ENCODE measurements around the gene ARL6IP6.
"Not testable (repeated sequence)": the region's sequence is repeated elsewhere in the genome, so short reads cannot be mapped to it uniquely, and the experiment has no call there.

Gene ARL6IP6

DNA sequence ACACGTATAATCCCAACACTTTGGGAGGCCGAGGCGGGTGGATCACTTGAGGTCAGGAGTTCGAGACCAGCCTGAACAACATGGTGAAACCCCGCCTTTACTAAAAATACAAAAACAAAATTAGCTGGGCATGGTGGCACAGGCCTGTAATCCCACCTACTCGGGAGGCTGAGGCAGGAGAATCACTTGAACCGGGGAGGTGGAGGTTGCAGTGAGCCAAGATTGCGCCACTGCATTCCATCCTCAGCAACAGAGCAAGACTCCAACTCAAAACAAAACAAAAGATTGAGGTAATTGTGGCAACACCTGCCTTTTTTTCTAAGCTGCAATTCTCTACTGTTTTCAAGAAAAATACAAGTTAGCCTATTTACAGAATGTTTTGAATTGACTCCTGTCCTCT is 4.2 kb downstream of the ARL6IP6 start:
- DNase-seq (ENCODE audit: low read depth, low spot score): not testable (repeated sequence)

DNA sequence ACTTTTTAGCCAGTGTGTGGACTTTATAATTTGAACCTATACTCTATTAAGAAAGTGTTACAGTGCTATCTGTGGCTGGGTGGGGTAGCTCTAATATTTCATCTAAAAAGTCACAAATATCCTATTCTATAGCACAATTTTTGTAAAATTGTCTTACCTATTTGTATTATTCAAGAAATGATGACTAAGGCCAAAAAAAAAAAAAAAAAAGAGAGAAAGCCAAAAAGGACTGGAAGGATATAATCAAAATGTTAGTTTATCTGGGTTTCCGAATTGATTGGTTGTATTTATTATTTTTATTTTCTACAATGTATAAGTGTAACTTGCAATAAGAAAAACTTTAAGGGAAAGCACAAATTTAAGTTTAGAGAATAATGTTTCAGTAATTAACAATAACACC is 5.5 kb downstream of the ARL6IP6 start:
- no peak for DNase-seq (ENCODE audit: low read depth, low spot score)

DNA sequence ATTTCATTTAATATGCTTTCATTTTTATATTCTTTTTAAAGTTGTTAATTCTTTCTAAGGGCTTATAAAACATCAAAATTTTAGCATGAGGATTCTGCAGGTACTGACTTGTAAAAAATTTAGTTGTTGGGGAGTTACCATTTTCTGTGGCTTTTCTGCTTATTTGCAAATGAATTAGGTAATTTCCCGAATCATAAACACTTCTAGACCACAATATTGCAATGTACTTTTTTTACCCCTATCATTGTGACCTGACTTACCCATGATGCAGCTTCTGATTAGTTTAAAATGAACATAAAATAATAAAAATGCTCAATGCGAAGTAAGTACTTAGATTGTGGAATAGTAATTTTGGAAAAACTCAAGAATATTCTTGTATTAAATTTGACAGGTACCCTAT is 11.4 kb downstream of the ARL6IP6 start:
- DNase-seq (ENCODE audit: low read depth, low spot score): no peak

DNA sequence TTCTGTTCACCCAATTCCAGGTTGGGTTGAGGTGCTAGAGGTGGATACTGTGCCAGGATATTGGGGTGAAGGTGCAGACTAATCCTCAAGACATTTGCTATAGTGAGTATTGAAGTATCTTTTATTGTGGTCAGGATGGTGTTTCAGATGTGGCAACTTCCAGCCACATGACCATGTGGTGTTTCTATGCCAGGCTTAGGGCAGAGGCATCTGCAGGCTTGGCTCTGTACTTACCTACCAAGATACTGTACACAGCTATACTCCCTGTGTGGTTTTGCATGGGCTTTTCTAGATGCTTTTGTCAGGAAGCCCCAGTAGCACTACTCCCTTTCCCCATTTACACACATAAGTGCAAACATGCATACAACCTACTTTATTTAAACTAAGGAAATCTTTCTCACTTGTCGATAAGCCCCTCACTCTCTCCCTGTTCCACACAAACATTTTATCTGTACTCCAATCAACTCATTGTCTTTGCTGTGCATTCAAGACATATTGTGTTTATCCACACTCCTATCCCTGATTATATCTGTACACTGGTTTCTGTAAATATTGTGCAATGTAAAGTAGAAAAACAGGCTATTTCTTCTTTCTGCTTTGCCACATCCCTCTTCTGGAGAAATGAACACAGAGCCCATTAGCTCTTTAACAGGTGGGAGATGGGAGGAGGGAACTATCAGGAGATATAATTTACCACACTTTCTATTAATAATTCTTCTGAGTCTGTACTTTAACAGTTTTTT is 12.3 kb downstream of the ARL6IP6 start:
- no peak for DNase-seq (ENCODE audit: low read depth, low spot score)

DNA sequence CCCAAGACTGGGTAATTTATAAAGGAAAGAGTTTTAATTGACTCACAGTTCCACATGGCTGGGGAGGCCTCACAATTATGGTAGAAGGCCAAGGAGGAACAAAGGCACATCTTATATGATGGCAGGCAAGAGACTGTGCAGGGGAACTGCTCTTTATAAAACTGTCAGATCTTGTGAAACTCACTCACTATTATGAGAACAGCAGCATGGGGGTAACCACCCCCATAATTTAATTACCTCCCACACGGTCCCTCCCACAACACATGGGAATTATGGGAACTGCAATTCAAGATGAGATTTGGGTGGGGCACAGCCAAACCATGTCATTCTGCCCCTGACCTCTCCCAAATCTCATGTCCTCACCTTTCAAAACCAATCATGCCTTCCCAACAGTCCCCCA is 19.1 kb downstream of the ARL6IP6 start:
- not testable (repeated sequence) for DNase-seq (ENCODE audit: low read depth, low spot score)

DNA sequence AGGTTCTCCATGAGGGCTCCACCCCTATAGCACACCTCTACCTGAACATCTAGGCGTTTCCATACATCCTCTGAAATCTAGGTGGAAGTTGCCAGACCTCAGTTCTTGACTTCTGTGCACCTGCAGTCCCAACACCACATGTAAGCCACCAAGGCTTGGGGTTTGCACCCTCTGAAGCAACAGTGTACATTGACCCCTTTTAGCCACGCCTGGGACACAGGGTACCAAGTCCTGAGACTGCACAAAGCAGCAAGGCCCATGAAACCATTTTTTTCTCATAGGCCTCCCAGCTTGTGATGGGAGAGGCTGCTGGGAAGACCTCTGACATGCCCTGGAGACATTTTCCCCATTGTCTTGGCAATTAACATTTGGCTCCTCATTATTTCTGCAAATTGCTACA is 20.0 kb downstream of the ARL6IP6 start:
- DNase-seq (ENCODE audit: low read depth, low spot score): no peak

DNA sequence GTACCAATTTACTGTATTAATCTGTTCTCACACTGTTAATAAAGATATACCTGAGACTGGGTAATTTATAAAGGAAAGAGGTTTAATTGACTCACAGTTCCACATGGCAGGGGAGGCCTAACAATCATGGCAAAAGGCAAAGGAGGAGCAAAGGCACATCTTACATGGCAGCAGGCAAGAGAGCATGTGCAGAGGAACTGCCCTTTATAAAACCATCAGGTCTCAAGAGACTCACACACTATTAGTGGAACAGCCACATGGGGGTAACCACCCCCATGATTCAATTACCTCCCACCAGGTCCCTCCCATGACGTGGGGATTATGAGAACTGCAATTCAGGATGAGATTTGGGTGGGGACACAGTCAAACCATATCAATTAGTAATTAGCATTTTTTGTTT is 21.3 kb downstream of the ARL6IP6 start:
- not testable (repeated sequence) for DNase-seq (ENCODE audit: low read depth, low spot score)

DNA sequence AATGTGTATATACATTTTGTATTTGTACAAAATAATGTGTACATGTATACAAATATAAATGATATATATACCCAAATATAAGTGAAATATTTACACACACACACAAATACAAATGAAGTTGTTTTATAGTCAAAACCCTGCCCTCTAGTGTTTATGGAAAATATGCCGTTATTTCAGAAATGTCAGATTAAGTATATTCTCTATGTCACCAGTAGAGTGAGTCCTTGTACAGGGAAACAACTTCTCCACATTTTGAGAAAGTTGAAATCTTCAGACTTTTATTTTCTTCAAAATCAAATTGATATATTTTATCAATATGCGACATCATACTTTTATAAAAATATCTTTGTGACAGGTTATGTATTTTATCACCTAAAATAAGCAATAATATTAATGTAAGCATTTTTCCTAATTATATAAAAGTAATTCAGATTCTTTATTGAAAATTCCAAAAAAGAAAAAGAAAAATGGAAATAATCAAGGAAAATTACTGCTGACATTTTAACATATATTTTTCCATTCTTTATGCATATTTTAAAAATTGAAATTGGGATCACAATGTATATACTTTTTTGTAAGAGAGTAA is 22.4 kb downstream of the ARL6IP6 start:
- DNase-seq (ENCODE audit: low read depth, low spot score): no peak

DNA sequence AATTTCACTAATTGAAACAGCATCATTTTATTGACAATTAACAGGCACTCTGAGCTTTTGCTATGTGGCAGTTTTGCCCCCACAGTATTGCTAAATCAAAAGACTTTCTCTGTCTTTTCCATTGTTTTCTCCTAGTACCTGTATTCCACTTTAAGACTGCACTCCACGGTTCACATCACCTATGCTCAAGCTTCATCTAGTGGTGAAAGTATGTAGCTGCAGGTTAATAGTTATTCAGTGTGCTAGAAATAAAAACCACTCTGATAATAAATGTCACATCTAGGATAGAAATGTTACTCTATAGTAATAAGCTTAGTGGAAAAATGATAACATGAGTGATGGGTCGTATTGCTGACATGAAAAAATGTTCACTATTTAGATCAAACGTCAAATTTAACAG is 24.6 kb downstream of the ARL6IP6 start:
- no peak for DNase-seq (ENCODE audit: low read depth, low spot score)

DNA sequence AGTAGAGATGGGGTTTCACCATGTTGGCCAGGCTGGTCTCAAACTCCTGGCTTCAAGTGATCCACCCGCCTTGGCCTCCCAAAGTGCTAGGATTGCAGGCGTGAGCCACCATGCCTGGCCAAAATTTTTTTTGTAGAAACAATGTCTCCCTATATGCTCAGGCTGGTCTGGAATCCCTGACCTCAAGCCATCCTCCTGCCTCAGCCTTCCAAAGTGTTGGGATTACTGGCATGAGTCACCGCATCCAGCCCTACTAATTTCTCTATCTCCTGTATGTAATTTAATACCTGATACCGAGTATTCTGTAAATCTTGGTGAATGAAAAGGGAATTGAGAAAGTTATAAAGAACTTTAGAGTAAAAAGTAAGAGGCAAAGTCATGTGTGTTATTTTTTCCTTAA is 29.3 kb downstream of the ARL6IP6 start:
- not testable (repeated sequence) for DNase-seq (ENCODE audit: low read depth, low spot score)

DNA sequence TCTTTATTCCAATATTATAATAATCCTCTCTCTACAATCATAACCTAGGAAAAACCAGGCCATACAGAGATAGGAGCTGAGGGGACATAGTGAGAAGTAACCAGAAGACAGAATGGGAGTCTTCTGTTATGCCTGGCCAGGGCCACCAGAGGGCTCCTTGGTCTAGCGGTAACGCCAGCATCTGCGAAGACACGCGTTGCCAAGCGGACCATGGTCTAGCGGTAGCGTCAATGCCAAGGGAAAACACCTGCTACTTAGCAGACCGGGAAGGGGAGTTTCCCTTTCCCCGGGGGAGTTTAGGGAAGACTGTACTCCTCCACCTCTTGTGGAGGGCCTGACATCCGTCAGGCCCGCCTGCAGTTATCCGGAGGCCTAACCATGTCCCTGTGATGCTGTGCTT is 36.6 kb downstream of the ARL6IP6 start:
- DNase-seq (ENCODE audit: low read depth, low spot score): peak; percentile 17

DNA sequence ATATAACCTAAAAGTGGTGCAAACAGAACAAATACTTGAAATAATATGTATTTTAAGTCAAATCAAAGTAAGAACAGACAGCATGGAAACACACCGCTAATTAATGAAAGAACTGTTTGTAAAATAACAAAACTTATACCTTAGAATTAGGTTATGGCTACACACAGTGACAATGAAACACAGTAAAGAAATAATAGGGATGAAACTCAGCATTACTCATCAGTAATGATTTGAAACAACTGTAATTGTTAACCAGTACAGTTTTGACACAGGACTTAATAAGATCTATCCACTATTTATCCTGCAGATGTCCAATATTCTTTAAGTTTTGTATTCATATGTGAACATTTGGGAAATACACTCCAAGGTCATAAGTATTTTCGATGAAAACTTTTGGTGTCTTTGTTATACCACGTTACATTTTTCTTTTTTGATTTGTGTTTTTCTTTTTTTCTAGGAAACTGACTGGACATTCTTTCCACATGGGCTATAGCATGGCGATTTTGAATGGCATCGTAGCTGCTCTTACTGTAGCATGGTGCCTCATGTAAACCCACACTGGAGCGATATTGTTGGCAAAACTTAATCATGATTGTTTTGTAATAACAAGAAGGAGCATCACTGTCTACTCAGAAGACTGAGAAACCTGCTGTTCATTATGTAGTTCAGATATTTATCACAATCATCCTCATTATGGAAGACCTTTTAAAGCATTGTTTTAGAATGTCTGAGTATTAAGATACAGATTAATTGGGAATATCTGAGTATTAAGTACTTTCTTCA is 41.1 kb downstream of the ARL6IP6 start:
- no peak for DNase-seq (ENCODE audit: low read depth, low spot score)

DNA sequence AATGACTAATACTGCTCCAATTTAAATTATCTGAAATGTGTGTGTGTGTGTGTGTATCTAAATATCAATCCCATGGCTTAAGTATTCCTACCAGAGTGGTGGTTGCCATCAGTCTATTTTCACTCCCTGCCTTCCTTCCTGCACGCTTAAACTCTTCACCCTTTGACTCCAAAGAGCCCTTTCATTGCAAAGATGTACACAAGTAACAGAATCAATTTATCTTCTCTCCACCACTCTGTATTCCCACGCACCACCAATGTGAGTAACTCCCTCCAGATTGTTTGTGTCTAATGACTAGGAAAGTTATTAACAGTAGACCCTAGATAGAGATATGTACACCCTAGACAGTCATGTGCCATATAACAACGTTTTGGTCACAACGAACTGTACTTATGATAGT is 42.8 kb downstream of the ARL6IP6 start:
- DNase-seq (ENCODE audit: low read depth, low spot score): no peak

DNA sequence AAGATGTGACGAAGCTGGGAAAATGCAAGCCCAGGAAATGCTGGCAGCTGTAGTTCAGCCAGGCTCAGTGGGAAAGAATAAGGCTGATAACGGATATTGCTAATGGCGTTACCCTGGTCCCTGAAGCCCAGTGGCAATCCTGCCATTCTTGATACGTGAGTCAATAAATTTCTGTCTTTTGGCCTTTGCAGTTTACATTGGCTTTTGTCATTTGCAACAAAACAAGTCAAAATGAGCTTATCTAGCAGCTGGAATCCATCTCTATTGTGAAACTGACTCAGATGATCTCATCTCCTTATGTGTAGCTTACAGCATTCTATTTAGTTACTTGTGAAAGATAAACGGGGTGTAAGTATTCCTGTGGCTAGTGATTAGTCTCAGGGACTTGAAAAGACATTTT is 43.8 kb downstream of the ARL6IP6 start:
- DNase-seq (ENCODE audit: low read depth, low spot score): no peak

DNA sequence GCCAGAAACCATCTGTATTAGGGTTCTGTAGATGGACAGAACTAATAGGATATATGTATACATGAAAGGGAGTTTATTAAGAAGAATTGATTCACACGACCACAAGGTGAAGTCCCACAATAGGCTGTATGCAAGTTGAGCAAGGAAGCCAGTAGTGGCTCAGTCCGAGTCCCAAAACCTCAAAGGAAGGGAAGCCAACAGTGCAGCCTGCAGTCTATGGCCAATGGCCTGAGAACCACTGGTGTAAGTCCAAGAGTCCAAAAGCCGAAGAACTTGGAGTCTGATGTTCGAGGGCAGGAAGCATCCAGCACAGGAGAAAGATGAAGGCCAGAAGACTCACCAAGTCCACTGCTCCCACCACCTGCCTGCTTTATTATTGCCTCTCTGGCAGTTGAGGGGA is 44.8 kb downstream of the ARL6IP6 start:
- not testable (repeated sequence) for DNase-seq (ENCODE audit: low read depth, low spot score)

DNA sequence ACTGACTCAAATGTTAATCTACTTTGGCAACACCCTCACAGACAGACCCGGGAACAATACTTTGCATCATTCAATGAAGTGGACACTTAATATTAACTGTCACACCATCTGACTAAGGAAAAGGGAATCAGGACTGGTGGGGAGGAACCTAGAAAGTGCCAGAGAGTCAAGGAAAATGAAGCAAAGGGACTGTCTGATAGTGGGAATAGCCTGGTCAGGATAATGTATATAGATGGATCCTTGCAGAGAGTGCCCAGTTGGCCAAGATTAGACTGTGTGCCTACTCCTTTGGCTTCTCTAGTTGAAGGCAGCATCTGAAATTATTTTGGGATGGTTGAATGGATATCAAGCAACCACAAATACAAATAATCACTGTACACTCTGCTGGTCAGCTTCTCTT is 45.2 kb downstream of the ARL6IP6 start:
- DNase-seq (ENCODE audit: low read depth, low spot score): no peak

DNA sequence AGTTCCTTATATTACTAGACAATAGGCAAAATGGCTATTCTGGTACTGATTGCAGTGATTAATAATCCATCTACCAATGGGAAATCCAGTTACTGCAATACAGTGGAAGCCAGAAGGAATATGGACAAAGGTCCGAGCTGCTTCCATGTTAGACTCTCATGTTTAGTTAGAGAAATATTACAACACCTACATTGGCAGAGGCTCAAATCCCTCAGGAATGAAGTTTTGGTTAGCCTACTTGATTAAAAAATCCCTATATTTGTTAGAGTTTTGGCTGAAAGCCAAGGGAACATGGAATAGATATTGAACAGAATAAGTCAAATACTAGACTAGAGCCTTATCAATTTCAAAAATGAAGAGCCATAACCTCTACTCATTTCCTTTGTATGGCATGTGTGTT is 48.5 kb downstream of the ARL6IP6 start:
- DNase-seq (ENCODE audit: low read depth, low spot score): no peak

DNA sequence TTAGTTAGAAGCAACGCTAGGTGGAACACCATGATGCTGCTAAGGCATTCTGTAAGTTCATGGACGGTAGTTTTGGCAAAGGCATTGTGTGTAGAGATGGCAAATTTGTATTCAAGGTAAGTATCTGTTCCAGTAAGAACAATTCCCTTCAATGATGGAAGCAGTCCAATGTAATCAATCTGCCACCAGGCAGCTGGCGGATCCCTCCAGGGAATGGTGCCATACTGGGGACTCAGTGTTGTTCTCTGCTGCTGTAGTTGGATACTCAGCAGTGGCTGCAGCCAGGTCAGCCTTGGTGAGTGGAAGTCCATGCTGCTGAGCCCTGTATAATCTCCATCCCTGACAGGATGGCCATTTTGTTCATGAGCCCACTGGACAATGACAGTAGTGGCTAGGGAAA is 62.8 kb downstream of the ARL6IP6 start:
- no peak for DNase-seq (ENCODE audit: low read depth, low spot score)

DNA sequence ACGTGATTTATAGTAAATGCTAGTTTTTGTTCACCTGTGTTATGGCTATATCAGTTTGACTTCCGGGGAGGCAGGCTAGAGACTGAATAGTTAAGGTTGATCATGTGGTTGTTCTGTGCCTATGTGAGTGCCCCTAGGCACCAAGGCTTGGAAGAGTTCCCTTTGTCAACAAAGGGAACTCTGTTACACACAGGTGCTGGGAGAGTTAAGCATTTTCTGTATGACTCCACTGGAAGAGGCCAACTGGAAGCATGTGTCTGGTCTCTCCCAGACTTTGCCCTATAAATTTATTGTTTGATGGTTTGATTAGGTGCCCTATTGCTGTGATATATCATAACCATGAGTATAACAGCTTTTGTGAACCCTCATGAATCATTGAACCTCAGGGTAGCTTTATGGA is 63.8 kb downstream of the ARL6IP6 start:
- no peak for DNase-seq (ENCODE audit: low read depth, low spot score)

DNA sequence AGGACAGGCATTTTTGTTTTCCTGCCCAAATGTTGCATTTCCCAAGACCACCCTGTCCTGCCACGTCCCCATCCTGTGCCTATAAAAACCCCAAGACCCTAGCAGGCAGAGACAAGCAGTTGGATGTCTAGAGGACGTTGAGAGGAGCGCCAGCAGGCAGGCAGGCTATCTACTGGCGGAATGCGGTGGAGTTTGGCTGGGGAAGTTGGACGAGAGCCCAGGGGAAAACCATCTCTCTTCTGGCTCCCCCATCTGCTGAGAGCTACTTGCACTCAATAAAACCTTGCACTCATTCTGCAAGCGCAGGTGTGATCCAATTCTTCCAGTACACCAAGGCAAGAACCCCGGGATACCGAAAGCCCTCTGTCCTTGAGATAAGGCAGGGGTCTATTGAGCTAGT is 72.5 kb downstream of the ARL6IP6 start:
- DNase-seq (ENCODE audit: low read depth, low spot score): no peak

DNA sequence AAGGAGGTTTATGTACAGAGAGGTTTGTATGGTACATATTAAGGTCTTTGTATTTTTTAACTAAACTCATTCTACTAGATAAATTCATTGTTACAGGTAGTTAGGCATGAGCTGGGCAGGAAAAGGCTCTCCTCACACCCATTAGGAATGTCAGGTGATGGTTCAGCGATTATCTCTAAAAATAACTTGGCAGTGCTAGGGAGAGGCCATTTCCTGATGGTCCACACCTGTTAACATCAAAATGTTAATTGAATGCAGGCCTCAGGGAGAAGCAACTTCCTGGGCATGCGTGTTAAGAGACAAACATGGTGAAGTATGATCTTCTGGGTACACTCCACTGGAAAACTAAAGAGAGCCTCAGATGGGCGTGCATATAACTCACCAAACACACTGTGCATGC is 73.6 kb downstream of the ARL6IP6 start:
- no peak for DNase-seq (ENCODE audit: low read depth, low spot score)

DNA sequence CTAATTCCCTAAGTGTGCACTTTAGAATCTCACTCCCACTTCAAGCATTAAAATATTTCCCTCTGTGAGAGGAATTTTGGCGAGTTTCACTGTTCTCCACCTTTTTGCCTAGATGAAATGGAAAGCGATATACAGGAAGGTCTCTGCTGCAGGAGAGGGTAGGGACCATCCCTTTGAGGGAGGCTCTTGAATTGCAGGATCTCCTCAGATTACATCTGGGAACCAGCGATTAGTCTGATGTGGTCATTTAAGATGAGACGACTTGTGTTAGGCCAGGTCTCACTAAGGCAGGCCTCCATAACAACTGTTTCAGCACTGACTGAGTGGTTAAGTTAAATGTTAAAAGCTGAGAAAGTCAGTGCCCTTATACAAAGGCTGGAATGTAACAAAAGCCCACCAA is 74.6 kb downstream of the ARL6IP6 start:
- DNase-seq (ENCODE audit: low read depth, low spot score): no peak

DNA sequence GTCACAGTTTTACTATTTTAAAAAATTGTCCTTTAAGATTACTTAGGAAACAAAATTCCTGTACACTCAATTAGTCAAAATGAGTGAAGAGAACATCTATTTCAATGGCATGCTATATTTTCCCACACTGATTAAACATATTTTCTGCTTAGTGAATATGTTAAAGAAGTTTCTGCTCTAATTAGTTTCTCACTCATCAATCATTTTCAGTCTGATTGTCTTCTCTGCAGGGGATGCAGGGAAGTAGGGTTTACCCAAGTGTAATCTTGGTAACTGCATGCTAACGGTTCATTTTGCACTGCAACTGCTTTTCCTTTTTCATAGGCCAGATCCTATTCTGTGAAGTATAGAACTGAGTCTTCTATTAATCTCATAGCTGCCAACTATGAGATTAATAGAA is 78.5 kb downstream of the ARL6IP6 start:
- DNase-seq (ENCODE audit: low read depth, low spot score): no peak

All from iPS DF 19.7 (cell line).